CD14-positive monocyte (primary cell): ENCODE results near the gene ELMO1. TPM values are rescaled to one million over a fixed set of nuclear protein-coding genes. Genes with fewer than 3 reads are reported as not detected.

ENCODE experiments used
- DNase-seq, 3 donors: peaks; one replicate each; pipeline ENCODE4 v3.0.0-alpha.2; 2011 to 2022
- H2AFZ ChIP-seq: 2 replicates; pipeline ENCODE4 v1.6.0; 2012; ENCODE audit warnings: mild to moderate bottlenecking, low read depth, low read length, inconsistent platforms; ENCODE audit not compliant: insufficient read depth, poor library complexity, severe bottlenecking
- H3K27ac ChIP-seq, 2 donors: 1 replicate in 1 of 2; 2 replicates in 1 of 2; pipeline ENCODE4 v1.5.1; 2012 to 2013; ENCODE audit warnings: low read length in 2 of 2, control low read depth in 1 of 2, inconsistent platforms in 1 of 2, low read depth in 1 of 2, mild to moderate bottlenecking in 1 of 2
- H3K27me3 ChIP-seq, 2 donors: one replicate each; pipeline versions ENCODE4 v1.6.0 to v1.6.1; 2011 to 2013; ENCODE audit warnings: low read length in 2 of 2; ENCODE audit not compliant: control insufficient read depth in 2 of 2, insufficient read depth in 2 of 2
- H3K36me3 ChIP-seq, 2 donors: replicated peaks in 1 of 2; 1 replicate in 1 of 2; 2 replicates in 1 of 2; pipeline versions ENCODE4 v1.5.1 to v1.6.1; 2012 to 2013; ENCODE audit warnings: low read length in 2 of 2, control low read depth in 1 of 2, inconsistent platforms in 1 of 2, mild to moderate bottlenecking in 1 of 2; ENCODE audit not compliant: insufficient read depth in 2 of 2, control insufficient read depth in 1 of 2
- H3K4me1 ChIP-seq, 2 donors: 1 replicate in 1 of 2; 2 replicates in 1 of 2; pipeline versions ENCODE4 v1.5.1 to v1.6.1; 2012 to 2013; ENCODE audit warnings: low read length in 2 of 2, control low read depth in 1 of 2, inconsistent platforms in 1 of 2, mild to moderate bottlenecking in 1 of 2, moderate library complexity in 1 of 2; ENCODE audit not compliant: insufficient read depth in 2 of 2, control insufficient read depth in 1 of 2
- H3K4me2 ChIP-seq: replicated peaks from 2 replicates; pipeline ENCODE3; 2012; ENCODE audit warnings: low read length, moderate library complexity, mild to moderate bottlenecking; ENCODE audit not compliant: poor library complexity, severe bottlenecking; ENCODE audit errors: extremely low read depth
- H3K4me3 ChIP-seq, 3 experiments: fragments of 200-600 bp in 1 of 3; sonication (generic) in 1 of 3; replicated peaks in 1 of 3; 1 replicate in 2 of 3; 2 replicates in 1 of 3; pipeline ENCODE4 v1.5.1; 2011 to 2013; ENCODE audit warnings: low read length in 3 of 3, mild to moderate bottlenecking in 3 of 3, control low read depth in 2 of 3, low read depth in 2 of 3, inconsistent platforms in 1 of 3, moderate library complexity in 1 of 3
- H3K79me2 ChIP-seq: 2 replicates; pipeline ENCODE4 v1.6.0; 2012; ENCODE audit warnings: mild to moderate bottlenecking, control low read depth, inconsistent platforms, low read length, moderate library complexity; ENCODE audit not compliant: insufficient read depth
- H3K9ac ChIP-seq: 2 replicates; pipeline ENCODE4 v1.6.0; 2017; ENCODE audit warnings: low read length, mild to moderate bottlenecking; ENCODE audit not compliant: insufficient read depth, poor library complexity, severe bottlenecking
- H3K9me3 ChIP-seq, 2 donors: replicated peaks in 1 of 2; 1 replicate in 1 of 2; 2 replicates in 1 of 2; pipeline versions ENCODE4 v1.5.1 to v1.6.1; 2012 to 2013; ENCODE audit warnings: low read length in 2 of 2, control low read depth in 1 of 2; ENCODE audit not compliant: control insufficient read depth in 1 of 2, insufficient read depth in 1 of 2
- H4K20me1 ChIP-seq: 2 replicates; pipeline ENCODE4 v1.6.0; 2012; ENCODE audit warnings: mild to moderate bottlenecking, low read length, control low read depth, moderate library complexity; ENCODE audit not compliant: insufficient read depth
- H3K27ac Mint-ChIP-seq, 7 donors: one replicate each; pipeline ENCODE4 v1.8.0; 2020; ENCODE audit warnings: mild to moderate bottlenecking in 7 of 7, mixed read lengths in 7 of 7, moderate library complexity in 6 of 7, inconsistent platforms in 2 of 7
- H3K27me3 Mint-ChIP-seq, 3 donors: one replicate each; pipeline ENCODE4 v1.8.0; 2021 to 2022; ENCODE audit warnings: low read depth in 3 of 3, mild to moderate bottlenecking in 3 of 3, mixed read lengths in 3 of 3, moderate library complexity in 3 of 3, inconsistent platforms in 1 of 3
- H3K36me3 Mint-ChIP-seq, 2 donors: one replicate each; pipeline ENCODE4 v1.8.0; 2020; ENCODE audit warnings: mixed read lengths in 2 of 2, inconsistent platforms in 1 of 2, mild to moderate bottlenecking in 1 of 2
- H3K4me1 Mint-ChIP-seq: one replicate; pipeline ENCODE4 v1.8.0; 2020; ENCODE audit warnings: mild to moderate bottlenecking, mixed read lengths
- H3K4me3 Mint-ChIP-seq, 2 donors: one replicate each; pipeline ENCODE4 v1.8.0; 2020; ENCODE audit warnings: mild to moderate bottlenecking in 2 of 2, mixed read lengths in 2 of 2, moderate library complexity in 1 of 2
- H3K9me3 Mint-ChIP-seq, 7 donors: one replicate each; pipeline ENCODE4 v1.8.0; 2020 to 2022; ENCODE audit warnings: mixed read lengths in 7 of 7, mild to moderate bottlenecking in 6 of 7, moderate library complexity in 6 of 7, inconsistent platforms in 2 of 7
- WGBS: methylation state at CpG from one replicate; pipeline ENCODE4 v1.1.5; 2013; ENCODE audit warnings: missing lambda C conversion rate; ENCODE audit not compliant: insufficient coverage; 5-methylcytosine and 5-hydroxymethylcytosine counted together
- intact Hi-C, 2 donors: fragments of 100-400 bp; cut with micrococcal nuclease; formaldehyde crosslinking; loops; one replicate each; pipeline versions ENCODE4 v1.15.0 to v1.15.1; 2023
- polyA plus RNA-seq, 3 donors: library from polyadenylated mRNA; depleted of rRNA in 1 of 3; unstranded in 2 of 3; stranded (reverse) in 1 of 3; fragments of 300-500 nt in 2 of 3; fragments of >200 nt in 1 of 3; fragmentation: Illumina TruSeq in 2 of 3; gene quantifications; 1 replicate in 2 of 3; 2 replicates in 1 of 3; pipeline ENCODE4 v1.2.3, GENCODE V29; 2012 to 2021
- TF ChIP-seq, protein P1 (sequence below): fragments of 200-600 bp; IDR thresholded peaks from one replicate; pipeline ENCODE4 v1.8.0; 2022; ENCODE audit warnings: antibody characterized with exemption, mild to moderate bottlenecking

Gene ELMO1
- polyA plus RNA-seq, 3 donors = 46.6 to 50.2 (median 46.7) TPM

- Histone ChIP-seq H3K4me1 (peaks cover 7 to 16% of the 10 kb centered on the region in 2 donors), H3K4me3 (no peak overlapping the region), H3K79me2 (peaks cover 96% of the 10 kb centered on the region), H3K9ac (no peak overlapping the region), H3K27me3 (no peaks in the 10 kb centered on the region), H2AFZ (no peak overlapping the region), H4K20me1 (peaks cover 98% of the 10 kb centered on the region), H3K9me3 (no peaks in the 10 kb centered on the region), H3K27ac (no peak overlapping the region), H3K36me3 (peaks cover 0 to 6% of the 10 kb centered on the region in 2 donors), H3K4me2 (no peak overlapping the region)
- Mint-ChIP-seq H3K4me3 (no peak overlapping the region), H3K9me3 (peaks cover 0 to 2% (median 0%) of the 10 kb centered on the region in 7 donors), H3K4me1 (peaks cover 40% of the 10 kb centered on the region), H3K27me3 (no peaks in the 10 kb centered on the region), H3K27ac (peak overlapping the region in 1 of 7 donors; percentile 50), H3K36me3 (peaks cover 10 to 19% of the 10 kb centered on the region in 2 donors)
- intact Hi-C loops = no loop called here
- DNase-seq = no peak
- WGBS = 100% methylated on average over 3 of the region's 6 CpGs
- TF ChIP-seq, protein P1, sequence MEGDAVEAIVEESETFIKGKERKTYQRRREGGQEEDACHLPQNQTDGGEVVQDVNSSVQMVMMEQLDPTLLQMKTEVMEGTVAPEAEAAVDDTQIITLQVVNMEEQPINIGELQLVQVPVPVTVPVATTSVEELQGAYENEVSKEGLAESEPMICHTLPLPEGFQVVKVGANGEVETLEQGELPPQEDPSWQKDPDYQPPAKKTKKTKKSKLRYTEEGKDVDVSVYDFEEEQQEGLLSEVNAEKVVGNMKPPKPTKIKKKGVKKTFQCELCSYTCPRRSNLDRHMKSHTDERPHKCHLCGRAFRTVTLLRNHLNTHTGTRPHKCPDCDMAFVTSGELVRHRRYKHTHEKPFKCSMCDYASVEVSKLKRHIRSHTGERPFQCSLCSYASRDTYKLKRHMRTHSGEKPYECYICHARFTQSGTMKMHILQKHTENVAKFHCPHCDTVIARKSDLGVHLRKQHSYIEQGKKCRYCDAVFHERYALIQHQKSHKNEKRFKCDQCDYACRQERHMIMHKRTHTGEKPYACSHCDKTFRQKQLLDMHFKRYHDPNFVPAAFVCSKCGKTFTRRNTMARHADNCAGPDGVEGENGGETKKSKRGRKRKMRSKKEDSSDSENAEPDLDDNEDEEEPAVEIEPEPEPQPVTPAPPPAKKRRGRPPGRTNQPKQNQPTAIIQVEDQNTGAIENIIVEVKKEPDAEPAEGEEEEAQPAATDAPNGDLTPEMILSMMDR = no peak
Measured at GRCh38 chr7:37435156-37435855, 13.4 kb downstream of the ELMO1 start.

DNA sequence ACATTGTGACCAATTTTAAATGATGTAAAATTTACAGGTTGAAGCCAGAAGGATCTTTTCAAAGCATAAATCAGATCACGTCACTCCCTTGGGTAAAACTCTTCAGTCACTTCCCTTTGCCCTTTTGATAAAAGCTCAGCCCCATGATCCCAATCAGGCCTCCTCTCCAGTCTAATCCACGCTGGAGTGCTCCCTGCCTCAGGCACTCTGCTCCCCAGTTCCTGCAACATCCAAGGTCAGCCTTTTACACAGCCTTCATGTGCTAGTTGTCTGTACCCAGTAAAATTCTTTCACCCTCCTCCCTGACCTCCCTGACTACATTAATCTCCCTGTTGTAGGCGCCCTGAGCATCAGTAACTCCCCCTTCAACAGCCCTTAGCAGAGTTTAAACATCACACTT is 14.1 kb downstream of the ELMO1 start:
- H3K27ac ChIP-seq = no peak overlapping the region
- no peaks in the 10 kb centered on the region for H3K27me3 ChIP-seq
- no peak overlapping the region for H3K4me3 ChIP-seq
- Mint-ChIP-seq H3K4me1 (peaks cover 41% of the 10 kb centered on the region), H3K27ac (peak overlapping the region in 2 of 7 donors; percentile 17 to 50), H3K27me3 (no peaks in the 10 kb centered on the region), H3K36me3 (peaks cover 14 to 25% of the 10 kb centered on the region in 2 donors), H3K4me3 (no peak overlapping the region), H3K9me3 (peaks cover 0 to 2% (median 0%) of the 10 kb centered on the region in 7 donors)
- TF ChIP-seq, protein P1 = no peak
- no peak overlapping the region for H2AFZ ChIP-seq
- H3K79me2 ChIP-seq = peaks cover 96% of the 10 kb centered on the region
- no peak overlapping the region for H3K9ac ChIP-seq
- 94% methylated on average over 3 of the region's 3 CpGs for WGBS
- H3K36me3 ChIP-seq = peaks cover 0 to 14% of the 10 kb centered on the region in 2 donors
- peaks cover 7 to 15% of the 10 kb centered on the region in 2 donors for H3K4me1 ChIP-seq
- H3K9me3 ChIP-seq = no peaks in the 10 kb centered on the region
- H4K20me1 ChIP-seq = peaks cover 98% of the 10 kb centered on the region
- no peak for DNase-seq
- intact Hi-C loops = no loop called here
- no peak overlapping the region for H3K4me2 ChIP-seq
